ENCODE results near the gene CT55. TPM values are rescaled to one million over a fixed set of nuclear protein-coding genes. Genes with fewer than 3 reads are reported as not detected.

CT55 gene
- total RNA-seq: not detected in 2 replicates

GRCh38 chrX:135170877-135171519 is at the start of gene CT55:
CT55 (minus strand) TSS chrX:135171398; CDS start chrX:135171171, 227 bp downstream.

GRCh38 chrX:135120056-135120576 is 51.1 kb downstream of the CT55 start, which contains the start of gene ETDB:
ETDB (minus strand) TSS chrX:135120526; CDS start chrX:135119261, 1,265 bp downstream.

Other genes with a start within 250 kb of the CT55 start
- gene SMIM10, start 180.4 kb downstream of the CT55 start, total RNA-seq: 0.27 TPM in 1 of 2 replicates, not detected in the other
- 4.9 and 6.0 TPM in 2 replicates for gene RTL8B, start 148.9 kb downstream of the CT55 start, total RNA-seq
- 40.2 and 47.2 TPM in 2 replicates for gene RTL8C, start 139.0 kb downstream of the CT55 start, total RNA-seq
- gene RTL8A, start 119.3 kb downstream of the CT55 start, total RNA-seq: 19.6 and 24.4 TPM in 2 replicates
- 1.3 and 2.1 TPM in 2 replicates for gene SMIM10L2B, start 72.7 kb downstream of the CT55 start, total RNA-seq
- gene ETDB, start 50.9 kb downstream of the CT55 start, total RNA-seq: not detected in 2 replicates
- not detected in 2 replicates for gene ETDA, start 80.7 kb upstream of the CT55 start, total RNA-seq
- gene ETDC, start 138.1 kb upstream of the CT55 start, total RNA-seq: not detected in 2 replicates
- 2.2 and 2.9 TPM in 2 replicates for gene ZNF75D, start 172.7 kb upstream of the CT55 start, total RNA-seq
- 4.0 and 4.4 TPM in 2 replicates for gene ZNF449, start 173.4 kb upstream of the CT55 start, total RNA-seq